ENCODE results near the gene PEPD.

PEPD gene

GRCh38 chr19:33546656-33547055, 25.1 kb upstream of the PEPD start:
- no peak for DNase-seq (ENCODE audit: low read depth, low spot score)

GRCh38 chr19:33545217-33545981, 23.8 kb upstream of the PEPD start:
- no peak for DNase-seq (ENCODE audit: low read depth, low spot score)

- DNase-seq (ENCODE audit: low read depth, low spot score): no peak
These were observed 13.6 kb upstream of the PEPD start for GRCh38 chr19:33535226-33535625.

GRCh38 chr19:33532859-33533460, 11.4 kb upstream of the PEPD start:
- peak; percentile 80 for DNase-seq (ENCODE audit: low read depth, low spot score)

GRCh38 chr19:33530842-33531241, 9.3 kb upstream of the PEPD start:
- DNase-seq (ENCODE audit: low read depth, low spot score): no peak

GRCh38 chr19:33530296-33530695, 8.7 kb upstream of the PEPD start:
- no peak for DNase-seq (ENCODE audit: low read depth, low spot score)

GRCh38 chr19:33529094-33529676, 7.6 kb upstream of the PEPD start:
- DNase-seq (ENCODE audit: low read depth, low spot score): no peak

- no peak for DNase-seq (ENCODE audit: low read depth, low spot score)
These were observed 6.8 kb upstream of the PEPD start for GRCh38 chr19:33528404-33528803.

GRCh38 chr19:33527125-33527524, 5.5 kb upstream of the PEPD start:
- DNase-seq (ENCODE audit: low read depth, low spot score): no peak

- no peak for DNase-seq (ENCODE audit: low read depth, low spot score)
These were observed 2.6 kb upstream of the PEPD start for GRCh38 chr19:33524024-33524664.

- no peak for DNase-seq (ENCODE audit: low read depth, low spot score)
These were observed 1.6 kb upstream of the PEPD start for GRCh38 chr19:33523167-33523566.

- DNase-seq (ENCODE audit: low read depth, low spot score): no peak
These were observed 726 bp upstream of the PEPD start for GRCh38 chr19:33522371-33522662.

- DNase-seq (ENCODE audit: low read depth, low spot score): no peak
These were observed 629 bp downstream of the PEPD start for GRCh38 chr19:33520844-33521479.

- no peak for DNase-seq (ENCODE audit: low read depth, low spot score)
These were observed 1.4 kb downstream of the PEPD start for GRCh38 chr19:33520048-33520643.

- DNase-seq (ENCODE audit: low read depth, low spot score): no peak
These were observed 2.2 kb downstream of the PEPD start for GRCh38 chr19:33519416-33519815.

GRCh38 chr19:33518541-33518940, 3.0 kb downstream of the PEPD start:
- no peak for DNase-seq (ENCODE audit: low read depth, low spot score)

- no peak for DNase-seq (ENCODE audit: low read depth, low spot score)
These were observed 3.7 kb downstream of the PEPD start for GRCh38 chr19:33517922-33518321.

- DNase-seq (ENCODE audit: low read depth, low spot score): no peak
These were observed 5.7 kb downstream of the PEPD start for GRCh38 chr19:33515921-33516320.

- DNase-seq (ENCODE audit: low read depth, low spot score): no peak
These were observed 6.6 kb downstream of the PEPD start for GRCh38 chr19:33514885-33515551.

GRCh38 chr19:33513424-33513823, 8.2 kb downstream of the PEPD start:
- DNase-seq (ENCODE audit: low read depth, low spot score): no peak

GRCh38 chr19:33512580-33513137, 8.9 kb downstream of the PEPD start:
- DNase-seq (ENCODE audit: low read depth, low spot score): no peak

Data from iPS DF 19.7 (cell line).